HG03442 (cell line): ENCODE data around the gene C2CD4D.

Experiments
- ATAC-seq: cut with Tn5 transposase; IDR thresholded peaks from one replicate; pipeline ENCODE4 v1.9.1; 2021; ENCODE audit warnings: mild to moderate bottlenecking, moderate library complexity; ENCODE audit not compliant: unreplicated experiment

C2CD4D gene

GRCh38 chr1:151815716-151816327 lies 23.8 kb downstream of the C2CD4D start:
- ATAC-seq, result no peak

GRCh38 chr1:151814971-151815545 lies 24.6 kb downstream of the C2CD4D start:
- no peak for ATAC-seq

DNA sequence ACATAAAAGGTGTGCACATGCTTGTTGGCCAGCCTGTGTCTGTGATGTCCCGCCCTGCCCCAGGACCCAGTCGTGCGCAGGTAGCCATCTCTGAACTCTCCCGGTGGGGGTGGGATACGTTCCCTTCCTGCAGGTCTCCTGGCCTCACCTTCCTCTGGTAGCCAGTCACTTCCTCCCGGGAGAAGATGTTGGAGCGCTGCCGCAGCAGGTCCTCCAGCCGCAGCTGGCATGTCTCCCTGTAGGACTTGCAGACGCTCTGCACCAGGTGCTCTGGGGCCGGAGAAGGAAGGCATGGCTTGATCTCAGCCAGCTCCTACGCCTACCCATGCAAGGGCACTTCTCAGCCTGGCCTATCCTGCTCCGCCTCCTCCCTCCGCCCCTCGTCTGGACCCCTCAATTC lies 25.2 kb downstream of the C2CD4D start:
- ATAC-seq, result no peak

- no peak for ATAC-seq
These were observed 26.2 kb downstream of the C2CD4D start for GRCh38 chr1:151813271-151813977.

DNA sequence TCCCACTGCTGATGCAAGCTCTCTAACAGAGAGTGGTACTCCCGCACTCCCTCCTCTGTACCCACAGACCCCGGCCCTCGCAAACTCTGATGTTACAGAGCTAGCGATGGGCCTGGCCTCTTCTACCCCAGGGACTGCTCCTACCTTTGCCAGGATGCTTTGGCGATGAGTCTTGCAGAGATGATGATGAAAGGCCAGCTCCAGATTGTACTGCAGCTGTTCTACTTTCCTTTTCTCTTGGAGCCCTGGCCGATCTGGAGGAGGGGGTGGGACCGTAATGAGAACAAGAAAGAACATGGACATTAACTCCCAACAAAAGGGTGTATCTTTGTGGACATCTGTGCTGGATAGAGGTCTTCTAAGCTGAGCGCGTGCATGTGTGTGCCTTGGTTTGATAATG lies 28.4 kb downstream of the C2CD4D start:
- ATAC-seq, result no peak

GRCh38 chr1:151809985-151810556 lies 29.5 kb downstream of the C2CD4D start:
- no peak for ATAC-seq

- no peak for ATAC-seq
These were observed 30.2 kb downstream of the C2CD4D start for GRCh38 chr1:151809290-151809984.

GRCh38 chr1:151807766-151808165 lies 31.9 kb downstream of the C2CD4D start:
- no peak for ATAC-seq

DNA sequence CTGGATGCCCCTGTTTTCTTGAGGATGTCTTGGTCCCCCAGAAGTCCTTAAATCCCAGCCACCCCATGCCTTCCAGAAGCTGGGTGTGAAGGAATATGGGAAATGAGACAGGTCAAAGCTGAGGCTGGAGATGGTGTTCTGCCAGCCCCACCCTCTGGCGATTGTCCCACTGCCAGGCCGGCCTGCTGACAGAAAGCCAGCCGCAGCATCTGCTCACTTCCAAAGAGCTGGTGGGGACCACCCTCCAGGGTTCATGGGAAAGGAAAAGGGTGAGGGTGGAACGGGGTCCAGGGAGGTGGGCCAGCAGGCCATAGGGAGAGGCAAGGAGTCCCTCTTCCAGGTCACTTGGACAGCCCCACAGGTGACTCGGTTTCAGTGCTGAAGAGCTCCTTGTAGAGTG lies 32.5 kb downstream of the C2CD4D start:
- ATAC-seq, result no peak

DNA sequence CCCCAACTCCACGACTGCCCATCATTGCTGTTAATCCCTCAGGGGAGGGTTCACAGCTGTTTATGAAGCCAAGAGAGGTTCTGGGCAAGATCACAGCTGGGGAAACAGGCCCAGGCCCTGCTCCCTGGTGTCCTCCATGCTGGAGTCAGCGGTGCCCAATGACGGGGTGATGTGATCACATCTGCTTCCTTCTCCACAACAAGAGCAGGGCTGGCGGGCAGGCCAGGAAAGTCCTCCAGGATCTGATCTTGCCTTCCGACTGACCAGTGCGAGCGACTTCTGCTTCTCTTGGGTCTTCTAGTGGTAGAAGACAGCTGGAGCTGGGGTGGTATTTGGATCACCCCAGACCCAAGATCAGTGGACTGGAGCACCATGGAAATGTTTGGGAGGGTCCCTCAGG lies 33.5 kb downstream of the C2CD4D start:
- ATAC-seq, result no peak

DNA sequence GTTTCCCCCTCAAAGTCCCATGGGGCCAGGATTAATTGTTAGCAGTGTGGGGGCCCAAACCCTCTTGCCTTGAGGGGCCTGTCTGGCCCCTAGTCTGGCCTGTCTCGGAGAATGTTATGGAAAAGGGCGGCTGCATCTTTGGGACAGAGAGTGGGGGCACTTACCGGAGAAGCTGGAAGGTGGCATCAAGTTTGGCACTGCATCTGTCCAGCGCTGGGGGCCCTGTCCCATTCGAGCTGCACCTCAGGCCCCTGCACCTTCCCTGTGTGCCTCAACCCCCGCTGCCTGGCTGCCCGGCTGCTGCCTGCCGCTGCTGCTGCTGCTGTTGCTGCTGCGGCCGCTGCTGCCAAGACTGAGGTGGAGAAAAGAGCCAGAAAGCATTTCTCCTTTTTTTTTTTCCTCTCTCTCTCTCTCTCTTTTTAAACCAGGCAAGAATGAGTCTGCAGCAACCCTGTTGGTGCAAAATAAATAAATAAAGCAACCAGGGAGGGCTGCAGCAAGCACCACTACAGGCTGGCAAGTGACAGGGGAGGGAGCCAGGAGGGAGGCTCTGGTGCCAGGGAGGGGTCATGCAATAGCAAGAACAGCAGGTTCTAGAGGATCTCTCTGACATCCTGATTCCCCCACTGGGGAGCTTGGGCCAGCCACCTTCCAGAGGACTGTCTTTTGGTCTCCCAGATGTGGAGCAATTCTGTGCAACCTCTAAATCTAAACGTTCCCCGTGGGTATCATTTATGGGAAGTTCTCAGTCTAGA lies 34.4 kb downstream of the C2CD4D start, which contains the start of gene LINGO4:
TSS of gene LINGO4 (minus strand) at position 354 of the 755 bp plus-strand sequence. CDS start 2,715 bp downstream, outside the sequence.
- no peak for ATAC-seq

DNA sequence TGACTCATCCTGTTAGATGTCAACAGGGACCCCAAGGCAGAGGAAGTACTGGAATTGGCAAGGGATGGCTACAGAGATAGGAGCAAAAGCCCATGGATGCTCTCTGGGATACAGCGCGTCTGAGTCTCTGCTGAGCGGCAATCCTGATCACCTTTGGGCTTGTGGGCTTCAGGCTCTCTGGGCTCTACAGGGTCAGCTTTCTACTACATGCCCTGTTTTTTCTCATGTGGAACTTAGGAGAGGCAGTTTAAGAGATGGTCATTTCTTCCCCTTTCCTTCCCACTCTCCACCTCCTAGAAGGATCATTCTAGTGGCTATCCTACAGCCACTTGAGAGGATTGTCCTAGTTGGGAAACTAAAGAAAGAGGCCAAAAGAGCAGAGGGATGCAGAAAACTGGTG lies 35.7 kb downstream of the C2CD4D start:
- ATAC-seq, result no peak

DNA sequence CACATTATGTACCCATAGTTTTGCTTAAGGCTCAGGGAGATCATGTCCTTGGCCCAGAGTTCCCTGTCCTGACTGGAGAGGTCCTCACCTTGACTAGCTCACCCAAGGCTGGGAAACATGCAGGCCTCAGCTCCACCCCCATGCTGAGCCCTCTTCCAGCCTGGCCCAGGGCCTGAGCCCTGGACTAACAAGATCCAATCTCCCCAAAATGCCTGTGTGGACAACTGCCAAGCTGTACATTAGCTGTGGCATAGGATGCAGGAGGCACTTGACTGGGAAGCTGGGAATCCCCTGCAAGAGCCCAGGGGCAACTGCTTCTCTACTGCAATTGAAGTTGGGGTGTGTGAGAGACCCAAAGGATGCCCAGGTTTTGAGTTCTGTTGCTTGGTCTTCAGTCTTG lies 36.5 kb downstream of the C2CD4D start:
- ATAC-seq, result no peak

DNA sequence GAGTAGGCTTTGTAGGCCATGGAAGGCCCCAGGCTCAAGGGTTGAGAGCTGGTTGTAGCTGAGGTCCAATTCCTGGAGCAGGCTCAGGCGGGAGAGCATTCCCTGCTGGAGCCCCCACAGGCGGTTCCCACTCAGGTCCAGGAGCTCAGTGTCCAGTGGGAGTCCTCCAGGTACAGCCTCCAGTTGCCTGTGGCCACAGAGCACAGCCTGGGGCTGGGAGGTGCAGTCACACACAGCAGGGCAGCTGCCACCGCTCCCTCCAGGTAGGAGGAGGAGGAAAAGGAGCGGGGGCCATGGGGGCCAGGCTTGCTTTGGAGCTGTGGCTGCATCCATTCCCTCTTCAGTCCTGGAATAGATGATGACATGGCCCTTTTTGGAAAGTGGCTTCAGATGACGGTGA lies 37.2 kb downstream of the C2CD4D start:
- no peak for ATAC-seq

GRCh38 chr1:151801846-151802245 lies 37.8 kb downstream of the C2CD4D start:
- ATAC-seq, result no peak

DNA sequence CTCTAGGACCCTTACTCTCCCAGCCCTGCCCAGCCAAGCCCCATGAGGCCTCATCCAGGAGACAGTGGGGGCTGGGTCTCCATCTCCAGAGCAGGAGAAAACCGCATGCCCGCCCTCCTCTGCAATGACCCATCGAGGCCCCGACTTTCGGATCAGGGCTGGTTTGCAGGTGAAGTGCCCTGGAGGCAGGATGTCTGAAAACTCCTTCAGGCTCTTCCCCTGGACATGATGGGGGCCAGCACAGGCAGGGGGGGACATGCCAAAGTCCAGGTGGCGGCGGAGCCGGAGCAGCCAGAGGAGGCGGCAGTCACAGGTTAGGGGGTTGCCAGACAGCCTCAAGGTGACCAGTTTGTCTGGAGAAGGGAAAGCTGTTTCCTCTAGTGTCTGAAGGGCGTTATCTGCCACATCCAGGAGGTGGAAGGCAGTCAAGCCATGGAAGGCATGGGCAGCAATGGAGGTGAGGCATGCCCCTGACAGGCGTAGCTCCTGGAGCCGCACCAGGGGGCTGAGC lies 38.3 kb downstream of the C2CD4D start:
- ATAC-seq, result no peak

DNA sequence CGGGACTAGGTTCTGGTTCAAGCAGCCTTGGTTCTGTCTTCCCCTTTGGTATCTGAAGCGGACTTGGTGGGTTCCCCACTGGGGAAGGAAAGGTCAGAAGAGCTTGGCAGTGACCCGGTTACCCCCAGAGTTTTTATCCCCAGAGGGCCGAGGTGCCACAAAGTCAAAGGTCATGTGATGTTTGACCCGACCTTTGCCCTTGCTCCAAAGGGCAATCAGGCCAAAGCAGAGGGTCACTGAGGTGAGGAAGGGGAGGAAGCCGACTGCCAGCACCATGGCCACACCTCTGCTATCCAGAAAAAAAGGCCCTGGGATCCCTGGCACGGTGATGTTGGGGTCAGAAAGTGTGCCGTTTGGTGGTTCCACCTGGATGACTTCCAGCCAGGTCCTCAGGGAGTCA lies 38.8 kb downstream of the C2CD4D start:
- no peak for ATAC-seq

DNA sequence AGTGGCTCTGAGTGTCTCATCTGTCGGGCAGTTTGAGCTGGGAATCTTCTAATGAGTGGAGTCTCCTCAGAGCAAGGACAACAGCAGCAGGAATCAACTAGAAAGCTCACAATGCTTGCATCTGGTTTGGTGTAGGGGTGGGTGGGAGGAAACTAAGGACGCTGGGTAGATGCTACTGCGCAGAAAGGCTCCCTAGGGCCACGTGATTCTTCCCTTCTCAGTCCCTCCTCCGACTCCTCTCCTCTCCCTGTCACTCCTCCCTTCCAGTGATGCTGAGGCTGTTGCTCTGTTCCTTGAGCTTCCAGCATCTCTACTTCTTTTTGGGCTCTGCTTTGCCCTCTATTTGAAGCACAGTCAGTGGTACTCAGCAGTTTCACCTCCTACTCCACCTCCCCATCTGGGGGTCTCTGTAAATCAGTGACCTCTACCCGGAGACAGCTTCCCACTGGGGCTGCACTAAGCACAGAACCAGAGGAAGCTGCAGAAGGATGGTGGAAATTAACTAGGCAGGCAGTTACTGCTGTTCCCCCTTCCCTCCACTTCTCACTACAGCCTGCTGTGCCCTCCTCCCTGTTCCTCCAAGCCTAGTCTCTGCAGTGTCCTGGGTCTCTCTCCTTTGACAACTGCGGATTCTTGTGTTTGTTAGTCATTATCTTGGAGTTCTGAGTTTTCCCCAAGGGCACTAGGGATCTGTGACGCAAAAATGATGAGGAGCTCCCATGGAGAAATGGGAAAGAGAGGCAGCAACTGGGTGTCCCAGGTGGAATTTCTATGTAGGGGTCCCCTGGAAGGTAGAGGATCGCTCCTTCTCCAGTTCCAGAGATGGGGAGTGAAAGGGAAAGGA lies 40.2 kb downstream of the C2CD4D start:
- no peak for ATAC-seq

DNA sequence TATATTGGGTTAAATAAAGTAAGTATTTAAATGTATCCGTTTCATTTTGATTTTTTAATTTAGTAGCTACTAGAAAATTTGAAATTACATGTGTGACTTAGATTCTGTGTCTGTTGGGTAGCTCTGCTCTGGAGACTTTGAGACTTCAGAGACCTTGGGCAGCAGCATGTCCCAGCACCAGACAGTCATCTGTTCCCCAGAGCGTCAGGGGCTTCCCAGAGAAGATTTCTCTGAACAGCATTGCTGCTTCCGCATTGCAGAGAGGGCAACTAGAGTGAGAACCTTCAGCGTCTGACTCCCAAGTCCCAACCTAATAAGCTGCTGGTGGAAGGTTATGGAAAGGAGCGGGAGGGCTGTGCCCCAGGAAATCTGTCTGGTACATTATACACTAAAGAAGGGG lies 41.0 kb downstream of the C2CD4D start:
- no peak for ATAC-seq
